ENCODE data around the gene ZNF784.

ZNF784 gene

GRCh38 chr19:55624109-55625003 lies at the start of gene ZNF784:
Gene ZNF784 (minus strand): TSS chr19:55624566. CDS start chr19:55624561, 5 bp downstream.
- Histone ChIP-seq H3K27ac (peak within 1 kb of the TSS; percentile 81), H3K36me3 (replicated peaks) (peaks cover 5% of the 10 kb centered on the region), H3K27me3 (replicated peaks) (no peaks in the 10 kb centered on the region), H3K4me3 (ENCODE audit: low read depth, low read length) (peak within 1 kb of the TSS; percentile 73)
- TF ChIP-seq CTCF (IDR thresholded peaks at IDR 0.05; ENCODE audit: low read depth, low read length, missing control alignments) = no peak
- DNase-seq = peak; percentile 79
- in situ Hi-C loops (cut with HindIII; ENCODE audit: low pct_ligation_motif_present, low sequenced_read_pairs) = loop anchor here (25.0 kb wide), 1 partner anchor 237 kb away; the partner anchor contains the start of genes RPL28, TMEM190 and TMEM238

DNA sequence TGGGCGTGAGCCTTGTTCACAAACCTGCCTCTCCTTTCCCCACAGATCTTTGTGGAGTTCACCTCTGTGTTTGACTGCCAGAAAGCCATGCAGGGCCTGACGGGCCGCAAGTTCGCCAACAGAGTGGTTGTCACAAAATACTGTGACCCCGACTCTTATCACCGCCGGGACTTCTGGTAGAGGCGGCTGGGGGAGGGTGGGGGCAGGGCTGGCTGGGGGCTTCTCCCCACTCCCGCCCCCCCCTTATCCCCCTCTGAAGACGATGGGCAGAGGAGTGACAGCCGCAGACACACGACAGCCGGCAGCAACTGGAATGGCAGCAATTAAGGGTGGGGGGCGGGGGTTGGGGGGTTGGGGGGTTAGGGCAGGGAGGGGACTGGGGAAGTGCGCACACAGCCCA lies 49.5 kb upstream of the ZNF784 start:
- no peak for DNase-seq
- Histone ChIP-seq H3K36me3 (replicated peaks) (peaks cover 37% of the 10 kb centered on the region), H3K27ac (no peak overlapping the region), H3K27me3 (replicated peaks) (no peaks in the 10 kb centered on the region), H3K4me3 (ENCODE audit: low read depth, low read length) (no peak overlapping the region)
- in situ Hi-C loops (cut with HindIII; ENCODE audit: low pct_ligation_motif_present, low sequenced_read_pairs) = no loop called here
- TF ChIP-seq CTCF (IDR thresholded peaks at IDR 0.05; ENCODE audit: low read depth, low read length, missing control alignments) = no peak

DNA sequence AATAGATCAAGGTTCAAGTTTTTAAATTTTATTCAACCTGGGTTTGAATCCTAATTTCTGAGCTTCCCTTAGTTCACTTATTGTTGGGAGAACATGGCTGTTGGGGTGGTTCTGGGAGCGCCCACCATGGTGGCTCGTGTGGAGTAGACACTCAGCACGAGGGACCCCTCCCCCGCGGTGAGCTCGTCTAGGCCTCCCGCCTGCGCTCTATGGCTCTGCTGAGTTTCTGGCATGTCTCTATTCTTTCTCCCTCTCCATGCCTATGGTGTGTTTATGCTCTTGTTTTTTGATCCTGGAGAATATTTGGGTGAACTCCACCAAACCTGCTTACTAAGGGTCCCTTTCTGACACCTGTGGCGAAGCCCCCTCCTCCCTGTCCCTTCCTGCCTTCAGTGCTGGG lies 49.1 kb upstream of the ZNF784 start:
- no peak overlapping the region for H3K27ac ChIP-seq
- H3K36me3 ChIP-seq (replicated peaks) = peaks cover 38% of the 10 kb centered on the region
- TF ChIP-seq CTCF (IDR thresholded peaks at IDR 0.05; ENCODE audit: low read depth, low read length, missing control alignments) = no peak
- H3K4me3 ChIP-seq (ENCODE audit: low read depth, low read length) = no peak overlapping the region
- no peaks in the 10 kb centered on the region for H3K27me3 ChIP-seq (replicated peaks)
- in situ Hi-C loops (cut with HindIII; ENCODE audit: low pct_ligation_motif_present, low sequenced_read_pairs) = no loop called here
- no peak for DNase-seq

- H3K27ac ChIP-seq = no peak overlapping the region
- in situ Hi-C loops (cut with HindIII; ENCODE audit: low pct_ligation_motif_present, low sequenced_read_pairs) = no loop called here
- no peak for TF ChIP-seq CTCF (IDR thresholded peaks at IDR 0.05; ENCODE audit: low read depth, low read length, missing control alignments)
- no peak overlapping the region for H3K4me3 ChIP-seq (ENCODE audit: low read depth, low read length)
- H3K36me3 ChIP-seq (replicated peaks) = peaks cover 43% of the 10 kb centered on the region
- H3K27me3 ChIP-seq (replicated peaks) = no peaks in the 10 kb centered on the region
- DNase-seq = peak; percentile 80
These were observed 48.1 kb upstream of the ZNF784 start for GRCh38 chr19:55672418-55672817.

DNA sequence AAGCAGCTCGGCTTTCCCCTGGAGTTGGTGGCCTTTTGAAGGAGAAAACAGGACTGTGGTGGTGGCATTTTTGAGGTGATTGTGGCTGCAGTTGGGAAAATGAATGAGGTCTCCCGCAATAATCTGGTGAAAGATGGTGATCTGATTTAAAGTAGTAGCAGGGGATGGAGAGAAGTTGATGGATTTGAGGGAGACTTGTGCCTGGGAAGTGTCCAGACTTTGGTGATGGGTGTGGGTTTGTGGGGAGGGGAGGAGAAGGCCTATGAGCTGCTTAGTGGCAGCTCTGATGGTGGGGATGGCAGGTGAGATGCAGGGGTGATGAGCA lies 46.6 kb upstream of the ZNF784 start:
- in situ Hi-C loops (cut with HindIII; ENCODE audit: low pct_ligation_motif_present, low sequenced_read_pairs) = no loop called here
- no peak overlapping the region for H3K27ac ChIP-seq
- no peak overlapping the region for H3K4me3 ChIP-seq (ENCODE audit: low read depth, low read length)
- H3K27me3 ChIP-seq (replicated peaks) = no peaks in the 10 kb centered on the region
- DNase-seq = no peak
- peaks cover 51% of the 10 kb centered on the region for H3K36me3 ChIP-seq (replicated peaks)
- no peak for TF ChIP-seq CTCF (IDR thresholded peaks at IDR 0.05; ENCODE audit: low read depth, low read length, missing control alignments)

All from brain microvascular endothelial cell (primary cell).